Right atrium auricular region (tissue), 2 donors: Measurements from ENCODE around the gene PAPSS2. TPM values are rescaled to one million over a fixed set of nuclear protein-coding genes. Genes with fewer than 3 reads are reported as not detected.

Experiments
- DNase-seq: peaks from one replicate; pipeline ENCODE4 v3.0.0-alpha.2; 2019; ENCODE audit warnings: low spot score
- H3K27ac ChIP-seq, 2 donors: fragments of 200-600 bp; sonication (generic); 1 replicate in 1 of 2; 2 replicates in 1 of 2; pipeline ENCODE4 v1.5.1; 2016 to 2019
- H3K27me3 ChIP-seq, 2 donors: fragments of 200-600 bp; sonication (generic); one replicate each; pipeline versions ENCODE4 v1.5.1 to v1.6.0; 2017 to 2019
- H3K36me3 ChIP-seq: fragments of 200-600 bp; sonication (generic); one replicate; pipeline ENCODE4 v1.5.1; 2016
- H3K4me1 ChIP-seq, 2 donors: fragments of 200-600 bp; sonication (generic); one replicate each; pipeline versions ENCODE4 v1.5.1 to v1.6.0; 2017 to 2019
- H3K4me3 ChIP-seq, 2 donors: fragments of 200-600 bp; sonication (generic); 1 replicate in 1 of 2; 2 replicates in 1 of 2; pipeline ENCODE4 v1.5.1; 2017 to 2019; ENCODE audit warnings: mild to moderate bottlenecking in 1 of 2, moderate library complexity in 1 of 2
- H3K9me3 ChIP-seq, 2 donors: fragments of 200-600 bp; sonication (generic); one replicate each; pipeline ENCODE4 v1.5.1; 2019
- total RNA-seq, 2 donors: library from RNA; depleted of rRNA; stranded (reverse); fragments of >200 nt; gene quantifications; one replicate each; pipeline ENCODE4 v1.1.0, GENCODE V29; 2016
- TF ChIP-seq, protein P1 (sequence below), 2 donors: fragments of 200-600 bp; sonication (generic); IDR thresholded peaks; one replicate each; pipeline ENCODE4 v1.5.1; 2019; ENCODE audit warnings: antibody characterized with exemption in 2 of 2

The PAPSS2 gene
- total RNA-seq, 2 donors from 2014 or later, result 13.4 to 26.6 TPM

GRCh38 chr10:87675396-87676376 is 16.0 kb downstream of the PAPSS2 start:
- Histone ChIP-seq H3K9me3 (no peaks in the 10 kb centered on the region), H3K27me3 (no peaks in the 10 kb centered on the region), H3K36me3 (no peaks in the 10 kb centered on the region), H3K4me3 (no peak overlapping the region), H3K27ac (no peak overlapping the region), H3K4me1 (peaks cover 0 to 7% of the 10 kb centered on the region in 2 donors)
- TF ChIP-seq, protein P1, sequence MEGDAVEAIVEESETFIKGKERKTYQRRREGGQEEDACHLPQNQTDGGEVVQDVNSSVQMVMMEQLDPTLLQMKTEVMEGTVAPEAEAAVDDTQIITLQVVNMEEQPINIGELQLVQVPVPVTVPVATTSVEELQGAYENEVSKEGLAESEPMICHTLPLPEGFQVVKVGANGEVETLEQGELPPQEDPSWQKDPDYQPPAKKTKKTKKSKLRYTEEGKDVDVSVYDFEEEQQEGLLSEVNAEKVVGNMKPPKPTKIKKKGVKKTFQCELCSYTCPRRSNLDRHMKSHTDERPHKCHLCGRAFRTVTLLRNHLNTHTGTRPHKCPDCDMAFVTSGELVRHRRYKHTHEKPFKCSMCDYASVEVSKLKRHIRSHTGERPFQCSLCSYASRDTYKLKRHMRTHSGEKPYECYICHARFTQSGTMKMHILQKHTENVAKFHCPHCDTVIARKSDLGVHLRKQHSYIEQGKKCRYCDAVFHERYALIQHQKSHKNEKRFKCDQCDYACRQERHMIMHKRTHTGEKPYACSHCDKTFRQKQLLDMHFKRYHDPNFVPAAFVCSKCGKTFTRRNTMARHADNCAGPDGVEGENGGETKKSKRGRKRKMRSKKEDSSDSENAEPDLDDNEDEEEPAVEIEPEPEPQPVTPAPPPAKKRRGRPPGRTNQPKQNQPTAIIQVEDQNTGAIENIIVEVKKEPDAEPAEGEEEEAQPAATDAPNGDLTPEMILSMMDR (IDR thresholded peaks at IDR 0.05), result no peak
- DNase-seq, result no peak

GRCh38 chr10:87677595-87677994 is 17.9 kb downstream of the PAPSS2 start:
- Histone ChIP-seq H3K4me3 (no peak overlapping the region), H3K4me1 (peaks cover 0 to 7% of the 10 kb centered on the region in 2 donors), H3K36me3 (no peaks in the 10 kb centered on the region), H3K27me3 (no peaks in the 10 kb centered on the region), H3K9me3 (no peaks in the 10 kb centered on the region), H3K27ac (no peak overlapping the region)
- TF ChIP-seq, protein P1 (IDR thresholded peaks at IDR 0.05), result no peak
- no peak for DNase-seq

- Histone ChIP-seq H3K36me3 (no peaks in the 10 kb centered on the region), H3K27ac (no peak overlapping the region), H3K27me3 (no peaks in the 10 kb centered on the region), H3K4me1 (peaks cover 0 to 7% of the 10 kb centered on the region in 2 donors), H3K9me3 (no peaks in the 10 kb centered on the region), H3K4me3 (no peak overlapping the region)
- TF ChIP-seq, protein P1 (IDR thresholded peaks at IDR 0.05), result no peak
- no peak for DNase-seq
These were observed 18.6 kb downstream of the PAPSS2 start for GRCh38 chr10:87678302-87678701.

DNA sequence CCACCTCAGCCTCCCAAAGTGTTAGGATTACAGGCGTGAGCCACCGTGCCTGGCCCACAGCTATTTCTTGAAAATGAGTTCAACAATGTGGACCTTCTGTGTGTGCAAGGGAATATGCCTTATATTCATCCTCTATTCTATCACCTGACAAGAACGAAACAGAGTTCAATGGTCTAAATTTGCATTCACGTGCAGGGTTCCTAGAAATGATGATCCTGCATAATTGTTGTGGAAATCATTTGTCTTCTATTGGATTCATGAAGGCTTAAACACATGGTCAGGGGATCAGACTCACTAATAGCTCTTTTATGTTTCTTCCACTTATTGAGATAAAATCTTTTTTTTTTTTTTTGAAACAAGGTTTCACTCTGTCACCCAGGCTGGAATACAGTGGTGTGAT is 23.7 kb downstream of the PAPSS2 start:
- H3K27ac ChIP-seq, result no peak overlapping the region
- TF ChIP-seq, protein P1 (IDR thresholded peaks at IDR 0.05), result no peak
- no peaks in the 10 kb centered on the region for H3K36me3 ChIP-seq
- peaks cover 0 to 6% of the 10 kb centered on the region in 2 donors for H3K4me1 ChIP-seq
- H3K4me3 ChIP-seq, result no peak overlapping the region
- DNase-seq, result no peak
- no peaks in the 10 kb centered on the region for H3K9me3 ChIP-seq
- no peaks in the 10 kb centered on the region for H3K27me3 ChIP-seq

DNA sequence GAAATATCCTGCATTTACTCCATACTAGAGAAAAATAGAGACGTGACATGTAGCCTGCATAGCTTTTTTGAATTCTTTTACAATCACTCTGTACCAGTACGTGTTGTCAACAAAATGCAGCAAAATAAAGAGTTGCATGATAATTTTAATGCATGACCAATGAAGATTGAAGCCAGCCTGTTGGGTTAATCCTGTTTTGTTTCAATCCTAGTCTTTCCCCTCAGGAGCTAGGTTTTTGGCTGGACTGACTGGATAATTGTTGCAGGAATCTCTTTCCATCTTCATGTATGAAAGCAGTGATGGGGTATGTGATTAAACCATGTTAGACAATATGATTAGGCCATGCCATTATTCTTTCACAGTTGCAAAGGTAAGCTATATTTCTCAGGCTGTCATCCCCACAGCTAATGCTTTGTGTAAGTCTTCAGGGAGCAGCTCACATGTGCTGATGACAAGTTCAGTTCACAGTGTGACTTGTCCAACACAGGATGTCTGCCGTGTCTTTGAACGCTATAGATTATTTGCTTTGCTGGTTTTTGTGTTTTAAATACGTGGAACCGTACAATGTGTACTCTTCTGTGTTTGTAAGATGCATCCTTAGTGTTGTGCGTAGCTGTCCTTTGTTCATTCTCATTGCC is 24.4 kb downstream of the PAPSS2 start:
- Histone ChIP-seq H3K4me3 (no peak overlapping the region), H3K27ac (no peak overlapping the region), H3K27me3 (no peaks in the 10 kb centered on the region), H3K36me3 (no peaks in the 10 kb centered on the region), H3K4me1 (peaks cover 0 to 6% of the 10 kb centered on the region in 2 donors), H3K9me3 (no peaks in the 10 kb centered on the region)
- TF ChIP-seq, protein P1 (IDR thresholded peaks at IDR 0.05), result no peak
- no peak for DNase-seq
